GM12875 (cell line): ENCODE measurements around the gene PHC1.

Experiments
- H3K4me3 ChIP-seq: one replicate; pipeline ENCODE4 v1.5.1; 2011; ENCODE audit warnings: low read depth, low read length, control low read depth
- TF ChIP-seq, protein P1 (sequence below): IDR thresholded peaks from 2 replicates; pipeline ENCODE4 v1.5.1; 2011; ENCODE audit warnings: low read depth, mild to moderate bottlenecking, control low read depth, inconsistent platforms, low read length, moderate library complexity, borderline replicate concordance; ENCODE audit not compliant: insufficient read depth

PHC1 gene

DNA sequence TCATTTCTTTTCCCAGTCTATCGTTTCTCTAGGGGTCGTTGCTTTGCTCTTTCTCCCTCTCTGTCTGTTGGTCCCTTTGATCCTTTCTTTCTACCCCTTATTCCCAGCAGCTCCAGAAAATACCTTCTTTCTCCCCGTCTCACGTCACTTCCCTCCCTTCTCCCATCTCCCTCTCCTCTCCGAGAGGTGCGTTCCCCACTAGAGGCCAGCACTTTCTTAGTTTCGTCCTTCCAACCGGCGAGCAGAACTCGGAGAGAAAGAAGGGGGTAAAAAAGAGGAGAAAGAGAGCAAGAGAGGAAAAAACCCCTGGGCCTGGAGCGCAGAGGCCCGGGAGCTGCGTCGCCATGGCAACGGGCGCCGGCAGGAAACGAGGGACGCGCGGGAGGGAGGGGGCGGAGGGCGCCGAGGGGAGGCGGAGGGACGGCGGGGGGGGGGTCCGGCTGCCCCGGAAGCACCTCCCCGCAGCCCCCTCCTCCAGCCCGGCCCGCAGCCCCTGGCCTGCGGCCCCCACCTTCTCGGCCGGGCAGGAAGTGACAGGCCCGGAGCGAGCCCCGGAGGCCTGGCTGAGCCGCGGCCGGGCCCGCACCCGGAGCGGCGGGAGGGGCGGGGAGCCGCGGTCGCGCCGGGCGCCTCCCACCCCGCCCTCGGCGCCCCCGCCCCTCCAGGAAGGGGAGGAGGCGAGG lies at the start of gene PHC1:
Gene PHC1, plus strand, starts transcription at position 477 of the 683 bp plus-strand sequence. CDS start 3,169 bp downstream, outside the sequence.
- TF ChIP-seq, protein P1, sequence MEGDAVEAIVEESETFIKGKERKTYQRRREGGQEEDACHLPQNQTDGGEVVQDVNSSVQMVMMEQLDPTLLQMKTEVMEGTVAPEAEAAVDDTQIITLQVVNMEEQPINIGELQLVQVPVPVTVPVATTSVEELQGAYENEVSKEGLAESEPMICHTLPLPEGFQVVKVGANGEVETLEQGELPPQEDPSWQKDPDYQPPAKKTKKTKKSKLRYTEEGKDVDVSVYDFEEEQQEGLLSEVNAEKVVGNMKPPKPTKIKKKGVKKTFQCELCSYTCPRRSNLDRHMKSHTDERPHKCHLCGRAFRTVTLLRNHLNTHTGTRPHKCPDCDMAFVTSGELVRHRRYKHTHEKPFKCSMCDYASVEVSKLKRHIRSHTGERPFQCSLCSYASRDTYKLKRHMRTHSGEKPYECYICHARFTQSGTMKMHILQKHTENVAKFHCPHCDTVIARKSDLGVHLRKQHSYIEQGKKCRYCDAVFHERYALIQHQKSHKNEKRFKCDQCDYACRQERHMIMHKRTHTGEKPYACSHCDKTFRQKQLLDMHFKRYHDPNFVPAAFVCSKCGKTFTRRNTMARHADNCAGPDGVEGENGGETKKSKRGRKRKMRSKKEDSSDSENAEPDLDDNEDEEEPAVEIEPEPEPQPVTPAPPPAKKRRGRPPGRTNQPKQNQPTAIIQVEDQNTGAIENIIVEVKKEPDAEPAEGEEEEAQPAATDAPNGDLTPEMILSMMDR, result 0 out of 2 replicates have a peak, but pooled peaks have one; percentile 29
- peak within 1 kb of the TSS; percentile 55 for H3K4me3 ChIP-seq

DNA sequence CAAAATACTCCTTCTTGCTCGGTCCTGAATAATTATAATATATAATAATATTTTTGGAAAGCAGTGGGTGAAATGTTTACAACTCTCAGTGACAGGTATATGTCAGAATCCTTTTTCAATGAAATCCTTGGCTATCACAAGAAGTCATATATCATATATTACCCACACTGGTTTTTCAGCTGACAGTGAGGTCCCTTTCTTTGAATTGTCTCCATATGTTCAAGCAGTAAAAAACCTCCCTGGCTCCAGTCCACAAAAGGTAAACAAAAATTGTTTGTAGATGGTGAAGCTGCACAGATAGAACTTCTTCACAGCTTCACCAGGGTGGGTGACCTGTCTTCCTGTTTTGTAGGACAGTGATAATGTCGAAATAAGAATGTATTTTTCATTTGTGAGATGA lies 47.9 kb upstream of the PHC1 start:
- TF ChIP-seq, protein P1, result no peak
- H3K4me3 ChIP-seq, result no peak overlapping the region

DNA sequence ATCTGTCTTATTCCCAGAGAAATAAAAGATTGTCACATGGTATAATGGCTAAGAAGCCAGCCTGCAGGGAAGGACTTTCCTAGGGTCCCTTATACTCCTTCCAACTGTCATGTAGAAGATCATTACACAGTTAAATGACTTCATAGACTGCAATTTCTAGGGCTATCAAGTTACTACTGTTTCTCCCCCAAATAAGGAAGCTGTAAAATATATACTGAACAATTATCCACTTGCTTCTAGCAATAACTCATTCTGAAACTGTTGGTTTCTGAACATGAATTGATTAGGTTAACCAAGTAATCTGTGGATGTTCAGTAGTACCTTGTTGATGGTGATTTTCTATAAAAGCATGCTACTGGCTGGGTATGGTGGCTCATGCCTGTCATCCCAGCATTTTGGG lies 47.3 kb upstream of the PHC1 start:
- TF ChIP-seq, protein P1, result no peak
- H3K4me3 ChIP-seq, result no peak overlapping the region

DNA sequence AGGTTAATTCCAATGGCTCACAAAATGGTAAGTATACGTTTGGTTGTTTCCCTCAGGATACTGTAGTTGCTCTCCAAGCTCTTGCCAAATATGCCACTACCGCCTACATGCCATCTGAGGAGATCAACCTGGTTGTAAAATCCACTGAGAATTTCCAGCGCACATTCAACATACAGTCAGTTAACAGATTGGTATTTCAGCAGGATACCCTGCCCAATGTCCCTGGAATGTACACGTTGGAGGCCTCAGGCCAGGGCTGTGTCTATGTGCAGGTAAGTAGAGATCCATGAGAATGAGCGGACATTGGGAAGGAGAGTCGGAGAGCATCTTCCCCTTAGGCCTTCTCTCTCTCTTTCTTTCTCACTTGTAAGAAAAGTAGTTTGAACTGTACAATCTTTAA lies 46.5 kb upstream of the PHC1 start:
- TF ChIP-seq, protein P1, result no peak
- H3K4me3 ChIP-seq, result no peak overlapping the region

GRCh38 chr12:8870586-8870985 lies 43.7 kb upstream of the PHC1 start:
- no peak overlapping the region for H3K4me3 ChIP-seq
- TF ChIP-seq, protein P1, result no peak

DNA sequence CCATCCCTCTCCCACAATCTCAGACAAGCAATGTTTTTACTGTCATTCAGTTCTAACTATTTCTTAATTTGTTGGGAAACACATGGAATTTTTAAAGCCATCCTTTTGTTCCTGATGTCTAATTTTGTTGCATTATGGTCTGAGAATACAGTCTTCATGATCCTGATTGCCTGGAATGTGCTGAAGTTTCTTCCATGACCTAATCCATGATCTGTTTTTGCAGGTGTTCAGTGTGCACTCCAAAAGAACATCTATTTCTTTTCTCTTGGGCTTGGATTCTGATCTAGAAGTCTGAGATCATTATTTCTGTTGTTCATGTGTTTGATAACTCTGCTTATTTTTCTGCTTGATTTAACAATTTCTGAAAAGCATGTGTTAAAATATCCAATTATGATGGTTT lies 43.2 kb upstream of the PHC1 start:
- H3K4me3 ChIP-seq, result no peak overlapping the region
- TF ChIP-seq, protein P1, result no peak

DNA sequence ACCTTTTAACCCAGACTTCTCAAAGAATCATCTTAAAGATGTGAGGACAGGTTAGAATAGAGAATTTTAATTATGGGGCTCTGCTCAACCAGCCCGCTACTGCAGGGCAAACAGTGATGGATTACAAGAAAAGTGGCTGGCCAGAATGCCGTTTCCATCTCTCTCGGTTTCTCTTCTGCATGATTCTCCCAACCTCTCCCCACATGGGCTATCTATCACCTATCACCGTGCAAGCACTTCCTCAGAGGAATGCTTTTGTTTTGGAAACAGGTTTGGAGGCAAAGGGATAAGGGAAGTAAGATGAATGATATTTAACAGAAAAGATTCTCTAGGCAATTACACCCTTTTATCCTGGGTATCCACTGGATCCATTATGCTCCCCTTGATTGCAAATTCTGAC lies 37.4 kb upstream of the PHC1 start:
- no peak overlapping the region for H3K4me3 ChIP-seq
- TF ChIP-seq, protein P1, result no peak
